DMS53 (cell line): ENCODE measurements around the gene MEFV.

Experiments used
- DNase-seq: peaks from one replicate; lab custom pipeline; 2025; lab: John Stamatoyannopoulos, UW

Gene MEFV

GRCh38 chr16:3216263-3216640, 40.2 kb downstream of the MEFV start:
- DNase-seq: no peak

DNA sequence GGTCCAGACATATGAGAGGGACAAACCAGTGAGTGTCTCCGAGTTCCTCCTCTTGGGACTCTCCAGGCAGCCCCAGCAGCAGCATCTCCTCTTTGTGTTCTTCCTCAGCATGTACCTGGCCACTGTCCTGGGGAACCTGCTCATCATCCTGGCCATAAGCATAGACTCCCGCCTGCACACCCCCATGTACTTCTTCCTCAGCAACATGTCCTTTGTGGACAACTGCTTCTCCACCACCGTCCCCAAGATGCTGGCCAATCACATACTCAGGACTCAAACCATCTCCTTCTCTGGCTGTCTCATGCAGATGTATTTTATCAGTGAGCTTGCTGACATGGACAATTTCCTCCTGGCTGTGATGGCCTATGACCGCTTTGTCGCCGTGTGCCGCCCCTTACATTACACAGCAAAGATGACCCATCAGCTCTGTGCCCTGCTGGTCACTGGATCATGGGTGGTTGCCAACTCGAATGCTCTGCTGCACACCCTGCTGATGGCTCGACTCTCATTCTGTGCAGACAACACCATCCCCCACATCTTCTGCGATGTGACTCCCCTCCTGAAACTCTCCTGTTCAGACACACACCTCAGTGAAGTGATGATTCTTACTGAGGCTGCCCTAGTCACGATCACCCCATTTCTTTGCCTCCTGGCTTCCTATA, 40.7 kb downstream of the MEFV start:
- no peak for DNase-seq

DNA sequence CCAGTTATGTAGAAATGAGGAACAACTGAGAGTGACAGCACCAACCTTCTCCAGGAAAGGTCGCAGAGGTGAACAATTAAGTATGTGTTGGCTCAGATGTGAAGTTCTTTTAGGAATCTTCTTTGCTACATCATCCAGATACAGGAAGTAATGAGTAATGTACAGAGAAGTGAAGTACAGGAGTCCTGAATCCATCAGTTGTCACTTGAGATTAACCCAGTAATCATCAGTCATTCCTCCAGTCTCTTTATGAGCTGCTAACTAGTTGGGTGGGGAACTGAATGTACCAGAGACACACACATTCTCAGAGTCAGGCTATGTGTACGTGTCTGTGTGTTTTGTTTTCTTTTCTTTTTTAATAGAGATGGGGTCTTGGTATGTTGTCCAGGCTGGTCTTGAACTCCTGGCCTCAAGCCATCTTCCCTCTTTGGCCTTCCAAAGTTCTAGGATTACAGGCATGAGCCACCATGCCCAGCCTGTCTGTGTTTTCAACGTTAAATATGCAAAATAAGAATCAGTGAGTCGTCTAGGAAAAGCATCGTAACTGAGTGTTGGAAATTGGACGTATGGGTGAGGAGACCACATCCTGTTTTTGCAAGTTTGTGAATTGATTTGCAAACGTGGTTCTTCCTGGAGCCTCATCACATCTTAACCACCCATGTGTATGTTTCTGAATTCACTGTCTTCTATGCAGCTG, 41.4 kb downstream of the MEFV start:
- DNase-seq: no peak

DNA sequence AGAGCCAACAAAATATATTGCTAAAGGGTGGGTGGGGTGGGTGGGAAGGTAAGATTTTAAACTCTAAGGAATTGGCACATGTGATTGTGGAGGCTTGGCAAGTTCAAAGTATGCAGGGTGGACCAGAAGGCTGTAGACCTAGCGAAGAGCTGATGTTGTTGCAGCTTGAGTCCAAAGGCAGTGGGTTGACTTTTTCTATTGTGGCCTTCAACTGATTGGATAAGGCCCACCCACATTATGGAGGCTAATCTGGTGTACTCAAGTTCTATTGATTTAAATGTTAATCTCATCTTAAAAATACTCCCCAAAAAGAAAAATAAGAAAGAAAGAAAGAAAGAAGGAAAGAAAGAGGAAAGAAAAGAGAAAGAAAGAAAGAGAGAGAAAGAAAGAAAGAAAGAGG, 43.9 kb downstream of the MEFV start:
- no peak for DNase-seq

GRCh38 chr16:3212006-3212405, 44.4 kb downstream of the MEFV start:
- peak; percentile 5 for DNase-seq

GRCh38 chr16:3207086-3207953, 49.1 kb downstream of the MEFV start:
- DNase-seq: peak; percentile 3

DNA sequence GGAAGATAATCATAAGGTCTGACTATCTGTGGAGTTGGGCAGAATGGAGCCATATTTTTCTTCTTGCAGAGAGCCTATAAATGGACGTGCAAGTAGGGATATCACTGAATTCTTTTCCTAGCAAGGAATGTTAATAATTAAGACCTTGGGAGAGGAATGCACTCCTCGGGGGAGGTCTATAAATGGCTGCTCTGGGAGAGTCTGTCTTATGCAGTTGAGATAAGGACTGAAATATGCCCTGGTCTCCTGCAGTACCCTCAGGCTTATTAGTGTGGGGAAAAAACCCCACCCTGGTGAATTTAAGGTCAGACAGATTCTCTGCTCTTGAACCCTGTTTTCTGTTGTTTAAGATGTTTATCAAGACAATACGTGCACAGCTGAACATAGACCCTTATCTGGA, 50.5 kb downstream of the MEFV start:
- DNase-seq: peak; percentile 10

DNA sequence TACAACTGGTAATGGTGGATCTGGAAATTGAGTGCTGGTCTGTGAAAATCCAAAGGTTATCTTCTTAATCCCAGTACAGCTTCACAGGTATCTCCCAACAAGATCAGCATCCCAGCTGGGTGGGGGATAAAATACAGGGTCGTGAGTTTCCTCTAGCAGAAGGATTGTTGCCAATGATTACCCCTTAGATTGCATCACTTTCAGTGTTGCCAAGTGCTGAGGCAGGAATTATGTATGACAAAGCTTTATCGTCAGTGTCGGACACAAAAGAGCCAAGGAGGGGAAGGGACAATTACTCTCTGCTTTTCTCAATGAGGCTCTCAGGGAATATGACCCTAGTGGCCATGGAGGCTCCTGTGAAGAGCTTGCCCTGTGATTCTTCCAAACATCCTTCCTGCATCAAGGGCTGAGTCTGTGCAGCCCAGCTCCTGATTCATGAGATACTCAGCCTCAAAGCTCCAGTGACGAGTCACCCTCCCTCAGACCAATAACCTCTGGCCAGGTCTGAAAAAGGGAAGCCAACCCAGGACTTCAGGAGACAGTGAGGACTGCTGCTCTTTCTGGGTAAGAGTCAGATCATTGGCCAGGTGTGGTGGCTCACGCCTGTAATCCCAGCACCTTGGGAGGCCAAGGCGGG, 53.4 kb downstream of the MEFV start:
- no peak for DNase-seq

DNA sequence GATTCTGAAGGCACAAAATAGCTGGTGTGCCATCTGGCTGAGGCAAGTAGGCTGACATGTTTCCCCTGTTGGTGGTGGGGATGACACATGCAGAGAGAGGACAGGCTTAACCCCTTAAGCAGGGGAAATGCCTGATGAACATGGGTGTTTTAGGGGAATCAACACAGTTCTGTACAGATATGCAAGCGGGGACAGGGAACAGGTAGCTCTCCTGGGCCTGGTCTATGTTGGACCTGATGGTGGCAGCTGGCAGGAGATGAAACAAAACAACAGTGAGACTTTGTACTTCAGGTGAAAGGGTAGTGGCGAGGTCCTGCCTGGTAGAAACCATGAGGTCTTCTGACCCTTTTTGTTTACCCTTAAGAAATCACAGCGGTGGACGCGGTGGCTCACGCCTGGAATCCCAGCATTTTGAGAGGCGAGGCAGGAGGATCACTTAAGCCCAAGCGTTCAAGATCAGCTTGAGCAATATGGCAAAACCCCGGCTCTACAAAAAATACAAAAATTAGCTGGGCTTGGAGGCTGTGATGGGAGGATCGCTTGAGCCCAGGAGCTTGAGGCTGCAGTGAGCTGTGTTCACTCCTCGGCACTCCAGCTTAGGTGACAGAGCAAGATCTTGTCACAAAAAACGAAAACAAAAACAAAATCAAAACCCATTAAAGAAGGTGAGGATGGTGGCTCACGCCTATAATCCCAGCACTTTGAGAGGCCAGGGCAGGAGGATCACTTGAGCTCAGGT, 57.9 kb downstream of the MEFV start:
- no peak for DNase-seq

DNA sequence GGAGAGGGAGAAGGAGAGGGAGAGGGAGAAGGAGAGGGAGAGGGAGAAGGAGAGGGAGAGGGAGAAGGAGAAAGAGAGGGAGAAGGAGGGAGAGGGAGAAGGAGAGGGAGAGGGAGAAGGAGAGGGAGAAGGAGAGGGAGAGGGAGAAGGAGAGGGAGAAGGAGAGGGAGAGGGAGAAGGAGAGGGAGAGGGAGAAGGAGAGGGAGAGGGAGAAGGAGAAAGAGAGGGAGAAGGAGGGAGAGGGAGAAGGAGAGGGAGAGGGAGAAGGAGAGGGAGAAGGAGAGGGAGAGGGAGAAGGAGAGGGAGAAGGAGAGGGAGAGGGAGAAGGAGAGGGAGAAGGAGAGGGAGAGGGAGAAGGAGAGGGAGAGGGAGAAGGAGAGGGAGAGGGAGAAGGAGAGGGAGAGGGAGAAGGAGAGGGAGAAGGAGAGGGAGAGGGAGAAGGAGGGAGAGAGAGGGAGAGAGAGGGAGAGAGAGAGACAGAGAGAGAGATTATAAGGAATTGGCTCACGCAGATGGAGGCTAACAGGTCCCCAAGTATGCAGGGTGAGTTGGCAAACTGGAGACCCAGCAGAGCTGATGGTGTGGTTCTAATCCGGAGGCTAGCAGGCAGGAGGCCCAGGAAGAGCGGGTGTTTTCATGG, 58.6 kb downstream of the MEFV start:
- DNase-seq: peak; percentile 33

GRCh38 chr16:3195975-3196374, 60.5 kb downstream of the MEFV start:
- peak; percentile 41 for DNase-seq

DNA sequence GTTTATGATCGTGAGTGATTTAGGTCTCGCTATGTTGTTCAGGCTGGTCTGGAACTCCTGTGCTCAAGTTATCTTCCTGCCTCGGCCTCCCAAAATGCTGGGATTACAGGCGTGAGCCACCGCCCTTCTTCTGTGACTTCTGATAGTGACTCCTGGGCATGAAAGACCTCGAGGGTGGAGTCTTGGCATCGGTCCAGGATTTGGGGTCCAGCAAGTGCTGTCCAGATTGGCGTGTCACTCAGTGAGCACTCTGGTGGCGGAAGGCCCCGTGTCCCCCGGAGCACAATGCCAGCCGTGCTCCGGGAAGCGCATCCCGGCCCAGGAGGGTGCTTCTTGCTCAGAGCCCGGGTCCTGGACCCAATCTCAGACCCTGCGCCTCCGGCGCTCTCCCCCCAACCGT, 61.6 kb downstream of the MEFV start:
- no peak for DNase-seq

GRCh38 chr16:3193221-3194212, 62.9 kb downstream of the MEFV start:
- DNase-seq: no peak

DNA sequence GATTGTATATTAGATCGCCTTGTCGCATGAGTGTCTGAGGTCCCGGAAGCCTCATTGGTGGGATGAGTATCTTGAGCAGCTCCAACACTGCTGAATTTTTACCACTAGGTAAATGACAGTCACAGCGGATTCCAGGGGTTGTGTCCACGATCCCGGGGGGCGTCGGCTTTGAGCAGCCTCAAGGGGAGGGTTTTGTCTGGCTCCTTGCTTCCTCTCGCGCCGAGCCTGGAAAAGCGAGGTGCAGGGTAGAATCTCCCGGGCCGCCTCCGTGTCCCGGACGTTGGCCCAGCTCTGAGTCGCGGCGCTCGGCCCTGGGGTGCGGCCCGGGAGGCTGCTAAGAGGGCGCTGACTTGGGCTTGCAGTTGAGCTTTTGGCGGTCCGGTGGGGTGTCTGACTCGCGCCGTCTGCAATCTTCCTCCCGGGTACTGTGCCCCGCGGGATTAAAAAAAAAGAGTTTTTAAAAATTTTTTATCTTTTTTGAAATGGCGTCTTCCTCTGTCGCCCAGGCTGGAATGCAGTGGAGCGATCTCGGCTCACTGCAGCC, 63.9 kb downstream of the MEFV start:
- DNase-seq: no peak
